Testis (tissue), 2 donors: Measurements from ENCODE around the gene TNPO1.

Experiments used
- POLR2A ChIP-seq: fragments of 450-650 bp; IDR thresholded peaks from one replicate; pipeline ENCODE4 v1.6.1; 2017; ENCODE audit warnings: antibody characterized with exemption, mild to moderate bottlenecking, moderate library complexity
- TF ChIP-seq, protein P1 (sequence below), 3 experiments: fragments of 450-650 bp in 2 of 3; fragments of 200-600 bp in 1 of 3; sonication (generic) in 1 of 3; IDR thresholded peaks; one replicate each; pipeline ENCODE4 v1.5.1; 2016 to 2019; ENCODE audit warnings: antibody characterized with exemption in 3 of 3, mild to moderate bottlenecking in 2 of 3, moderate library complexity in 1 of 3

DNA sequence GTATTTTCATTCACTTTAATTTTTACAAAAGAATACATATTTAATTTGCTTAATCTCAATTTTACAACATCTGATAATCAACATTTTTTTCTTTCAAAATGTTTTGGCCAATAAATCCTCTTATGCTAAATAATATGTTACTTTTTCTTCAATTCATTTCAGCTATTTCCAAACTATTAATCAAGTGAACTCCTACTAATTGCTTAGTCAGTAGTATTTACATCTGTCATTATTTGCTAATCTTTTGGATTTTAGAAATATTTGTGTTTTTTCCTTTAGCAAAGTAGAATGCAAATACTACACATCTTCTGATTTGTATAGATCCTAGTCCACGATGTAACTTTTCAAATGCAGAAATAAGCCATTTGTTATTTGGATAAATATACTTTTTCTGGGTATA is 1.6 kb upstream of the TNPO1 start:
- TF ChIP-seq, protein P1, sequence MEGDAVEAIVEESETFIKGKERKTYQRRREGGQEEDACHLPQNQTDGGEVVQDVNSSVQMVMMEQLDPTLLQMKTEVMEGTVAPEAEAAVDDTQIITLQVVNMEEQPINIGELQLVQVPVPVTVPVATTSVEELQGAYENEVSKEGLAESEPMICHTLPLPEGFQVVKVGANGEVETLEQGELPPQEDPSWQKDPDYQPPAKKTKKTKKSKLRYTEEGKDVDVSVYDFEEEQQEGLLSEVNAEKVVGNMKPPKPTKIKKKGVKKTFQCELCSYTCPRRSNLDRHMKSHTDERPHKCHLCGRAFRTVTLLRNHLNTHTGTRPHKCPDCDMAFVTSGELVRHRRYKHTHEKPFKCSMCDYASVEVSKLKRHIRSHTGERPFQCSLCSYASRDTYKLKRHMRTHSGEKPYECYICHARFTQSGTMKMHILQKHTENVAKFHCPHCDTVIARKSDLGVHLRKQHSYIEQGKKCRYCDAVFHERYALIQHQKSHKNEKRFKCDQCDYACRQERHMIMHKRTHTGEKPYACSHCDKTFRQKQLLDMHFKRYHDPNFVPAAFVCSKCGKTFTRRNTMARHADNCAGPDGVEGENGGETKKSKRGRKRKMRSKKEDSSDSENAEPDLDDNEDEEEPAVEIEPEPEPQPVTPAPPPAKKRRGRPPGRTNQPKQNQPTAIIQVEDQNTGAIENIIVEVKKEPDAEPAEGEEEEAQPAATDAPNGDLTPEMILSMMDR (IDR thresholded peaks at IDR 0.05), result no peak
- TF ChIP-seq POLR2A, result no peak
